Islet of Langerhans (tissue), 1 donor: ENCODE data around the gene DUS4L.

Experiments used
- FAIRE-seq: peaks from one replicate; lab custom pipeline; 2011; peaks lifted over from hg19 to GRCh38; lab: Jason Lieb, UNC

DUS4L gene

GRCh38 chr7:107615910-107616680, 52.3 kb downstream of the DUS4L start:
- no peak for FAIRE-seq

GRCh38 chr7:107622429-107622828, 58.7 kb downstream of the DUS4L start:
- FAIRE-seq = no peak

- FAIRE-seq = no peak
Observed at GRCh38 chr7:107622894-107623293, 59.1 kb downstream of the DUS4L start.

- no peak for FAIRE-seq
Observed at GRCh38 chr7:107627002-107627401, 63.2 kb downstream of the DUS4L start.
